A172 (cell line): ENCODE data around the gene SLC44A5. TPM values are rescaled to one million over a fixed set of nuclear protein-coding genes. Genes with fewer than 3 reads are reported as not detected.
"Not testable (repeated sequence)": the region's sequence is repeated elsewhere in the genome, so short reads cannot be mapped to it uniquely, and the experiment has no call there.

Experiments used
- DNase-seq: peaks from one replicate; pipeline ENCODE4 v3.0.0-alpha.2; 2015; ENCODE audit warnings: low spot score
- total RNA-seq: library from RNA; depleted of rRNA; stranded (reverse); fragments of >200 nt; shearing (Covaris generic); gene quantifications from 2 replicates; pipeline ENCODE4 v1.2.3, GENCODE V29; 2014

Gene SLC44A5
- total RNA-seq, 1 experiment from 2014 or later = 3.7 TPM

DNA sequence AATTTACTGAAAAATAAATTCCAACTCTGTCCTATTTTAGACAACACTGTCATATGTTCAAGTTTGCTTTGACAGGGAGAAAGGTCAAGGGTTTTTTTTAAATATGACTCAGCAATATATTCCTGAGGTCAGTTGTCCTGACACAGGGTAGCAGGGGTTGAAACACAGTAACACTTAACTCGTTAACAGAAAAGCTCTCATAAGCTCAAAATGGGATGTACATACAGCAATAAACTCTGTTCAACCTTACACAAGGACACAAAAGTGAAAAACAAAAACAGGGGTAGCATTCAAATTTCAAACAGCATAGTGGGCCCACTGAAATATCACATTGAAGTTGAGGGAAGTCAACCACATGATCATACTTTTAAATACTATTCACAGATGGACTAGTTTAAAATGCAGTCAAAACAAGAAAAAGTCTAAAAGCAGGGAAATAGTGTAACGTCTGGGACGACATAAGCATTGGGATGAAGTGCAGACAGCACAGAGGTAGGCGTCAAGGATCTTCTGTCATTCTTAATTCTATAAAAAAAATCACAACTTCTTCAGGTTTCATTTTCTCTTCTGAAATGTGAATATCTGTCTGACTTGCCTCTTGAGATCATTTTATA is 89.9 kb downstream of the SLC44A5 start:
- DNase-seq = no peak

DNA sequence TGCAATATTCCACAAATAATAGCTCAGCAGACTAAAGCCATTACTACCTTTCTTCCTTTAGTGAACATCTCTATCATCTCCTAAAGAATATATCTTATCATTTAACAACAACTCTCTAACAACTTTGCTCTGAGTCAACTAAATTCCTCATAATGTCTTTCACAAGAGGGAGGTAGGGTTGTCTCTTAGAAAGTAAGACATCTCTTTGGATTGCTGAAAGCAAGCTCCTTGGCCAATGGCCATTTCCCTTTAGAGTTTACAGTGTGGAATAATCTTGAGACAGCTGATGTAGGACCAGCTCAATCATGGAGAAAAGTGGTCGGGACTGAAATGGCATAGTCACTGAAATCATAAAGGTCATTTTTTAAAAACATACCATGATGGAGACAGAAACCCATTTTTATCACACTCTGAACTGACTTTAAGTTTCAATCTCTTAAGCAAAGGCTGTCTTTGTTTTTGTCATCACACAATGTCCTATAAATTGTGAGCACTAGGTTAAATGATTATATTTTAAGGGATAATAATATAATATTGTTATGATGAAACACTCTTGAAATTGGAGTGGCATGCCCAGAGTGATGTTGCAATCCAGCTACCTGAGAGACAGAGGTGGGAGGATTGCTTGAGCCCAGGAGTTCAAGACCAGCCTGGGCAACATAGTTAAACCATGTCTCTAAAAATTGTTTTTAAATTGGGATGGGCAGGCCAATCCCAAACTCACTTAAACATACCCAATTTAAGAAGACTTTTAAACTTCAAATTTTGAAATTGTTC is 91.1 kb downstream of the SLC44A5 start:
- DNase-seq = no peak

DNA sequence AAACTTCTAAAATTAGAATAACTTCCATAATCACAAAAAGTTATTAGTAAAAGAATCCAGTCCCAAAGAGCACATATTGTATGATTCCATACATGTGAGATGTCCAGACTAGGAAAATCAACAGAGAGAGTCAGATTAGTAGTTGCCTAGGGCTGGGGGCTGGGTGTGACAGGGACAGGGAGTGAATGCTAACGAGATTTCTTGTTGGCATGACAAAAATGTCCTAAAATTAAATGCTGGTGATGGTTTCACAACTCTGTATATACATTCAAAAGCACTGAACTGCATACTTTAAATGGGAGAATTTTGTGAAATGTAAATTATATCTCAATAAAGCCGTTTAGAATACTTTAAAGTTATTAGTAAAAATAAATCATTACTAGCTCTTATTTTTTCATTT is 92.2 kb downstream of the SLC44A5 start:
- no peak for DNase-seq

DNA sequence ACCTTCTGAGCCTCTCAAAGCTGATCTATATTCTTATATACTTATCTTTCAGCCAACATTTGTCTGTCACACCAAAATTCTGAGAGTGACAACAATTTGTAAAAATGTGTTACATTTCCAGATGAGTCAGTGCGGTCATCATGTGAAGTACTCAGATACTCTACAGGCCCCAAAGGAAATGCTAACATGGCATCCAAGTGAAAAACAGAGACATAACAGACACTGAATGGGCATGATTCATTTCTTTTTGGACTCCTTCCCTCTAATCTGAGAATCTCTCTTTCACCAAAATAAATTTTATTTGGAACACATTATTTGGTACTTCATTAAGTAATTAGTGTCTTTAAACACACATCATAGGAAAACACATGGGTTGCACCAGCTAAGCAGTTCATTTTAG is 96.6 kb downstream of the SLC44A5 start:
- no peak for DNase-seq

DNA sequence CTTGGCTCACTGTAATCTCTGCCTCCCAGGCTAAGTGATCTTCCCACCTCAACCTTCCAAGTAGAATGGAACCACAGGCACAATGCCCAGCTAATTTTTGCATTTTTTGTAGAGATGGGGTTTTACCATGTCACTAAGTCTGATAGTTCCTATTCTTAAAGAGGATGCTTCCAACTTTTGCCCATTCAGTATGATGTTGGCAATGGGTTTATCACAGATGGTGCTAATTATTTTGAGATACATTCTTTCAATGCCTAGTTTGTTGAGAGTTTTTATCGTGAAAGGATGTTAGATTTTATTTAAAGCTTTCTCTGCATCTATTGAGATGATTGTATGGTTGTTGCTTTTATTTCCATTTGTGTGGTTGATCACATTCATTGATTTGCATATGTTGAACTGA is 103.9 kb downstream of the SLC44A5 start:
- no peak for DNase-seq

DNA sequence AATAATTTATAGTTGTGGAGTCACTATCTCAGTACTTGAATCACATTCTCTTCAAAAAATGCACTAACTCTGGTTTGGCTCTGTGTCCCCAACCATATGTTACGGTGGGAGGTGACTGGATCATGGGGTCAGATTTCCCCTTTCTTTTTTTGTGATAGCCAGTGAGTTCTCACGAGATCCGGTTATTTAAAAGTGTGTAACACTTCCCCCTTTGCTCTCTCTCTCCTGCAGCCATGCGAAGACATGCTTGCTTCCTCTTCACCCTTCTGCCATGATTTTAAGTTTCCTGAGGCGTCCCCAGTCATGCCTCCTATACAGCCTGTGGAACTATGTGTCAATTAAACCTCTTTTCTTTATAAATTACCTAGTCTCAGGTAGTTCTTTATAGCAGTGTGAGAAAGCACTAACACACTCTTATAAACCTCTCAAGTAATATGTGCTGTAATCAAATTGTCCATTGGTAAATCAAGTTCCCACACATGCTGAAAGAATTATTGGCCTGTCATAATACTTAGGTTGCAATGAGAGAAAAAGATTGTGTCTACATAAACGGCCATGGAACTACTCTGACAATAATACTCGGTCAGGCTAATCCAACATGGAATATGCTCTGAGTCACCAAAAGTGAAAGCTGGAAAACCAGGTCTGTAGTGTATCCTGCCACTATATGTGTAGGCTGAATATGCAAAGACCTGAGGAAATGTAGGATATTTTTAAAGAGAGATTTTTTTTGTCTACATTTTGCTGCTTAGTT is 107.5 kb downstream of the SLC44A5 start:
- peak; percentile 43 for DNase-seq

DNA sequence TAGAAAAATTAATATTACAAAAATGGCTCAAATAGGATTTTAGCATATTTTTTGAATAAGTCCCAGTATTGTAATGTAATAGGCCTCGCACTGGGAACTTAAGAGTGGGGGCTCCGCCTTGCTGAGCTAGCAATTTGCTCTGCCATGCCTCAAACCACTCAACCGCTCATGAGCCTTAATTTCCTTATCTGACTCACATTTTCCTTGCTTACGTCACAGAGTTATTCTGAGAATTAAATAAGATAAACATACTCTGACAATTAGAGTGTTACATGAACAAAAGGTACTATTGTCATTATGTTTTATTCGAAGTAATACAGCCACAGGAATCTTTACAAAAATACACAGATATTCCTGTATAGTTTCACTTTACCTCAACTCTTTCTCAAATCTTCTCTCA is 108.1 kb downstream of the SLC44A5 start:
- peak; percentile 56 for DNase-seq

DNA sequence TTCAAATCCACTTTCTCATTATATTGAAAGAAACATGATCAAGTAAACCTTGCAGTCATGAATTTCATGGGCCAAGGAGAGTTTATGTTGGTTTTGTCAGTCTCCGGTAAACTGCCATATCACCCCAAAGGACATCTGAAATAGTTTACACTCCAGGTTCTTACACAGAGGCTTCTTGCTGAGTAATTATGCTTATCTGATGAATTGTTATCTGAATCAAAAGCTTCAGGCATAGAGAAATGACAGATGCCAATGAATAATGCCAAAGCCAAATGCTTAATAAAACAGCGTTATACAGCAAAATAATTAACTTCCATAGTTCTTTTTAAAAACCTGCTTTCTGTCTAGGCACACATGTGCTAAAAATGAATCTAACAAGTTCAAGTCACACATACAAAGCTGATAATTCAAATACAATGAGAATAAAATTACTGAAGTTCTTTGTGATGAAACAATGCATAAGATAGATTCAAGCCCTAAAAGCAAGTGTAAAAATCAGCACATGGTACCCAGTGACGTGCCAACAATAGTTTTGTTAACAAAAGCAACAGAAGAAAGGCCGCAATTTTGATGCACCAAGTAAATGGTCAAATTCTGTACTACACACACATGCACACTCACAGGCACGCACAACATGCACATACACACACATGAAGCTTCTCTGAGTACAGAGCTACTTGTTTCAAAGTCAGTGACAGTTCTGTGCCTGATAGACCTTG is 109.2 kb downstream of the SLC44A5 start:
- no peak for DNase-seq

DNA sequence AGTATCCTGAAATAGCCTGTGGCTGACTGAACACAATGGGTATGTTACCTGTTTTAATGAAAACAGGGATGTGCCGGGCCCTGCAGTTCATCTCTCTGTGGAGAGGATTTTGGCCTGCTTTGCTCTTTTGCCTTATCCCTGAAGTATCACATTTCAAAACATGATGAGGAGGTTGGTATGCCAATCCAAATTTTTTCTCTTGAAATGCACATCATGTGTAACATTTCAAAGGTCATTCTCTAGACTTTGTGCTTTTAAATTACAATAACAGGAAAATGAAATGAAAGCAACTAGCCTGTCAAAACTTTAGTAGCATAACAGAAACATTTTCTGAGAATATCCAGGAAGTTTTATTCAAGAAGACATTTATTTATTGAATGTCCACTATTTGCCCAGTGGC is 118.9 kb downstream of the SLC44A5 start:
- no peak for DNase-seq

DNA sequence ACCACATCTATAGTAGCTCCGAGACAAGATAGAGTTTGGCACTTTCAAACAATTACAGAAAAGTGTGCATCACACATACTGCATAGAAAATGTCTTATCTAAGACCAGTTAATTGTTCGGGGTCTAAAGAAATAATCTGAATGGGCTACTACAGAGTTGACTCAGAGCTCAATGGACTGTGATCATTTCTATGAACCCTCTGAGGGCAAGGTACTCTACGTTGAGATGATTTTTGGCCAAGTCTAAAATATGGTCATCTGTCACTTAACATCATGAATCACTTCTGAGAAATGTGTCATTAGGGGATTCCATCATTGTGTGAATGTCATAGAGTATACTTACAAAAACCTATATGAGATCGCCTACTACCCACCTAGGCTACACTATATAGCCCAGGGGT is 123.5 kb downstream of the SLC44A5 start:
- DNase-seq = no peak

DNA sequence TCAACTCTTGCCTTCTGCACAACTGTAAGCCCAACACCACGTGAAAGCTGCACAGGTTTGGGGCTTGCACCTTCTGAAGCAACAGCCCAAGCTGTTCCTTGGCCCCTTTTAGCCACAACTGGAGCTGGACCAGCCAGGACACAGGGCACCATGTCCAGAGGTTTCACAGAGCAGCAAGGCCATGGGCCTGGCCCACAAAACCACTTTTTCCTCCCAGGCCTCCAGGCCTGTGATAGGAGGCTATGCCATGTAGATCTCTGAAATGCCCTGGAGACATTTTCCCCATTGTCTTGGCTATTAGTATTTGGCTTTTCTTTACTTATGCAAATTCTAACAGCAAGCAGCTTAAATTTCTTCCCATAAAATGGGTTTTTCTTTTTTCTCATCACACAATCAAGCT is 126.1 kb downstream of the SLC44A5 start:
- no peak for DNase-seq

DNA sequence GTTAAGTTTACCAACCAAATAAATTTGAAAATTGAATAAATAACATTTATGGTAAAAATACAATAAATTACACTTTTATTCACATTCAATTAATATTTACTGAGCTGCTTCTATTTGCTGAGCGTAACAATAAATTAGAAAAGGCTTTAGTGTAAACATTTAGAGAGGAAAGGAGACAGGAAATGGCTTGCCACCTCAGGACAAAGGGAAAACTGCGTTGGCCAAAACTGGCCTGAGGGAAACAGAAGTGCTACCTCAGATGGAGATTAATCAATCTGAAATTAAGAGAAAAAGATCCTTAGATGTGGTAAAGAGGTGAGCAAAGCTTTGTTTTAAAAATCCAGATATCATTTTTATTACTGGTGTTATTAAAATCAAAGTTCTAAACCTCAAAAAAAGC is 128.0 kb downstream of the SLC44A5 start:
- no peak for DNase-seq

DNA sequence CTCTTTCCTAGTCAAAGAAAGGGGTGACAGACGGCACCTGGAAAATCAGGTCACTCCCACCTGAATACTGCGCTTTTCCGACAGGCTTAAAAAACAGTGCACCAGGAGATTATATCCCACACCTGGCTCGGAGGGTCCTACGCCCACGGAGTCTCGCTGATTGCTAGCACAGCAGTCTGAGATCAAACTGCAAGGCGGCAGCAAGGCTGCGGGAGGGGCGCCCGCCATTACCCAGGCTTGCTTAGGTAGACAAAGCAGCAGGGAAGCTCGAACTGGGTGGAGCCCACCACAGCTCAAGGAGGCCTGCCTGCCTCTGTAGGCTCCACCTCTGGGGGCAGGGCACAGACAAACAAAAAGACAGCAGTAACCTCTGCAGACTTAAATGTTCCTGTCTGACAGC is 134.4 kb downstream of the SLC44A5 start:
- not testable (repeated sequence) for DNase-seq

DNA sequence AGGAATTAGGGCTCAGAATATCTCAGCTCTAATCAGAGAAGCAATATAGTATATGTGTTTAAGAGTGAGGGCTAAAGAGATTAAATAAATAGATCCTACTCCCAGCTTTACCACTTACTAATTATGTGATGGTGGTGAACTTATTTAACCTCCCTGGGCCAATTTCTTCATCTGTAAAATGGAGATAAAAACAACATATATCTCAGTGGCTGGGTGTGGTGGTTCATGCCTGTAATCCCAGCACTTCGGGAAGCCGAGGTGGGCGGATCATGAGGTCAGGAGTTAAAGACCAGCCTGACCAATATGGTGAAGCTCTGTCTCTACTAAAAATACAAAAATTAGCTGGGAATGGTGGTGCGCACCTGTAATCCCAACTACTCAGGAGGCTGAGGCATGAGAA is 135.2 kb downstream of the SLC44A5 start:
- DNase-seq = no peak

DNA sequence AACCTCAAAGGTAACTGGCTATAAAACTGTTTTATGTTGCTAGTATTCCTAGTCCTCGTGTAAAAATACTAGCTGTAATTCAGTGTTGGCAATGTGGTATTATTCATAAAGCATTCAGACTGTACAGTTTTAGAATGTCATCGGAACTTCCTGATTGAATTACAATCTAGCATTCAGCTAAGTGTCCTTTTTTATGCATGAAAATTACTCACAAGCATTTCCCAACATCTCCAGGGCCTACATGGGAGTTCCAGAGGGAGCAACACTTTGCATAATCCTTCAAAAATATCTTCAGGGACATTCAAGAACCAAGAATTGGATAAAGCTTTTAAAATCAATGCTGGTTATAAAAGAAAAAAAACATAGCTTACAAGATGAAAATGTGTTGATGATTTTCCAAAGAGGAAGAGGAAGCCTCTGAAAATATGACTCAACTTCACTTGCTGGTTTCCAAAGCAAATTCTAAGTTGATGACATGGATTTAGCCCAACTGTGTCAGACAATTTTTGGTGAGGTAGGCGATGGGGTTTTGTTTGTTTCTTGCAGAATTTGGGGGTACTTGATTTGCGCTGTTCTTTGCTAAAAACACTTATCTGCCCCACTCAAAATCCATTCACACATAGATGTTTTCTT is 137.8 kb downstream of the SLC44A5 start:
- DNase-seq = no peak

DNA sequence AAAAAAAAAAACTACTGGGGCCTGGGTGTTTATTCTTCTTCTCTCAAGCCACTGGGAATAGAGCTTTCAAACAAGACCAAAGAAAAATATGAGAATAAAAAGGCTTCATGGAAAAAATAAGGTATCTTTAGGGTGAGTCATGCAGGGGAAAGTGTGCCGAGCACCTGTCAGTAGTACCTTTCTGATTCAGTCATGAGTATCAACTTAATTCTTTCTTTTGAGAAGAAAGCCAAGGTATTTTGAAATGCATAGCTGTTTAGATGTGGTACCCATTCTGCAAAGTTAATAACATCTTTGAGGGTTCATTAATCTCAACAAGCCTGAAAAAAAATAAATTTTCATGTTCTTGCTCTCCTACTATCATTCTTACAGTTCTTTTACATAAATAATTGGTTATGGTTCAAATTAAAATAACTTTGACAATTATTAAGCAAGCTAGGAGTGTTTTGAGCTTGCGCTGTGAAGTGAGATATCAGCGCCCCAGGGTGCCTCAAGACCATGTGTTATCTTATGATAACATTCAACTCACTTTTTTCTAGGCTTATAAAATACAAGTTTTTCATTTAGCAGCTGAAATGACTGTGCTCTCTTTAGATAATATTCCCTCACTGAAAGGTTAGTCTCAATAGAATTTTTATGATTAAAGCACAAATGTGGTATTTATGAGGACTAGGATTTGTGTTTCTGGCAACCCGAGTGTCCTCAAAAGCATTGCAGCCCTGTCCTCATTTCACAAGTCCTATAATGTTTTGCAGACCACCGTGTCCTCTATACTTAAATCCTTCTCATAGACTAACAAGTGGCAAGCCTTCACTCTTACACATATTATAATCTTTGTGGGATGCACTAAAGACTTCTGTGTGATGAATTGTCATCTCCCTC is 138.6 kb downstream of the SLC44A5 start:
- DNase-seq = no peak

DNA sequence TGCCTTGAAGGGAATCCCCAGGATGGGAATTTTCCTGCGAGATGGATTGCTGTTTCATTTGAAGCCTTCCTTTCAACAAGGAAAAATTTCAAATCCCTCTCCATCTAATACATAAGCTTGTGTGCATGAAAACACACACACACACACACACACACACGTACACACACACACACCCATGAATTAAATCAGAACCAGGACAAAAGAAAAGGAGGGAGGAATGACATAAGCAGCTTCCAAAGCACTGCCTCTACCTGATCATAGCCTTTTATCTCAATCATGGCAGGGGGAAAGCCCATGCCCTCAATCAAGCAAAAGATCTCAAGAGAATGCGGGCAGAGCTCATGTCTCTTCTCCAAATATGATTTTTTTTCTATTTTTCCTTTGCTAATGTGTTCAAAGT is 139.7 kb downstream of the SLC44A5 start:
- no peak for DNase-seq

DNA sequence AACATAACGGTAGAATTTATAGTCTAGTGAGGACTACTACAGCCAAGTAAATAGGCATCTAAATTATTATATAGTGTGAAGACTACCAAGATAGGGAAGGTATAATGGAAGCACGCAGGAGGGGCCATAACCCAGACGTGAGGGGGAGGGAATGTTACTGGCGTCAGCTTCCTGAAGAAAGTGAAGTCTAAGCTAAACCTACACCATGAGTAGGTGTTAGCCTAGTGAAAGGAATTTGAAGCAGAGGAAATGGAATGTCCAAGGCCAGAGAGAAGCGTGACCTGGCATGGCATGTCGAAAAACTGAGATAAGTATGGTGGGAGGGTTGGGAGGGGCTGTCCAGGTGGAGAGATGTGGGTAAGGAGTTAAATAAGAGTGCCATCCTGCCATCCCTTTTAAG is 140.5 kb downstream of the SLC44A5 start:
- DNase-seq = no peak

DNA sequence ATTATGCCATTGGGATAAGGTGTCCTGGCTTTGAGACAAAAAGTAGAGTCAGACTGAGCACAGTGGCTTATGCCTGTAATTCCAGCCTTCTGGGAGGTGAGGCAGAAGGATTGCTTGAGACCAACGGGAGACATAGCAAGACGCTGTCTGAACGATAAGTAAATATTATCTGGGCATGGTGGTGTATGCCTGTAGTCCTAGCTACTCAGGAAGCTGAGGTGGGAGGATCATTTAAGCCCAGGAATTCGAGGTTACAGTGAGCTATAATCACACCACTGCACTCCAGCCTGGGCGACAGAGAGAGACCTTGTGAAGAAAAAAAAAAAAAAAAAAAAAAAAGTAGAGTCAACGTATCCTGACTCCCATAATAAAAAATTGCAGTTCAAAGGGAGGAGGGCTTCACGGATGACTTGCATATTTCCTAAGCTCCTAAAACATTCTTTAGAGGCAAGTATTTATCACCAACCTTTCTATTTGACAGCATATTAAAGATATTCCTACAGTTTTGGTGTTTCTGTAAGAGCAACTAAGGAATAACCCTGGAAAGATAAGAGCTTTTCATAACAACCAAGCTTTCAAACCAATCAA is 141.2 kb downstream of the SLC44A5 start:
- DNase-seq = no peak

DNA sequence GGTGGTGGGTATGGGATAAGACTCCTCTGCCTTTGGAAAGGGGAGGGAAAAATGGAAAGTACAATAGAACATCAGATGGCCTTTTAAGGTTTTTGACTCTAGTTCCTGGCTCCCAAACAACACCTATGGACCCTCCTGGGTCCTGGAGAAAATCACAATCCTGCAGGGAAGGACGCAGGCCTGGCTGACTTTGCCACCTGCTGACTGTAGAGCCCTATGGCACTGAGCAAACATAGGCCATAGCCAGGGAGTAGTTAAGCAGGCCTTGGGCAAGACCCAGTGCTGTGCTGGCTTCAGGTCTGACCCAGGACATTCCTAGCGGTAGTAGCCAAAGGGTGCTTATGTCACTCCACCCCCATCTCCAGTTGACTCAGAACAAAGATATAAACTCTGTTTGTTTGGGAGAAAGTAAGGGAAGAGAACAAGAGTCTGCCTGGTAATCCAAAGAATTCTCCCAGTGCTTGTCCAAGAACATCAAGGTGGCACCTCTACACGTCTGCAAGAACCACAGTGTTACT is 149.0 kb downstream of the SLC44A5 start:
- DNase-seq = no peak
